Activated T-cell treated with anti-CD3 and anti-CD28 coated beads, Interleukin-2, amount 50 U/mL, for 1 hour (primary cell): Measurements from ENCODE around the gene FBRSL1.

ENCODE experiments used
- DNase-seq: peaks from one replicate; pipeline ENCODE4 v3.0.0-alpha.2; 2020

Gene FBRSL1

GRCh38 chr12:132545164-132545953 lies 55.4 kb downstream of the FBRSL1 start:
- no peak for DNase-seq

- no peak for DNase-seq
Measured at GRCh38 chr12:132545955-132546354, 56.0 kb downstream of the FBRSL1 start.

- DNase-seq: no peak
Measured at GRCh38 chr12:132546647-132547046, 56.7 kb downstream of the FBRSL1 start.

GRCh38 chr12:132547205-132547740 lies 57.3 kb downstream of the FBRSL1 start:
- DNase-seq: no peak

GRCh38 chr12:132548430-132549058 lies 58.6 kb downstream of the FBRSL1 start:
- DNase-seq: no peak

GRCh38 chr12:132549059-132549458 lies 59.1 kb downstream of the FBRSL1 start:
- DNase-seq: no peak

GRCh38 chr12:132550014-132550802 lies 60.3 kb downstream of the FBRSL1 start:
- no peak for DNase-seq

GRCh38 chr12:132550830-132551640 lies 61.1 kb downstream of the FBRSL1 start:
- DNase-seq: no peak

GRCh38 chr12:132551641-132552031 lies 61.7 kb downstream of the FBRSL1 start:
- DNase-seq: no peak

GRCh38 chr12:132554845-132555630 lies 65.1 kb downstream of the FBRSL1 start:
- DNase-seq: peak; percentile 46

GRCh38 chr12:132555686-132556085 lies 65.7 kb downstream of the FBRSL1 start:
- DNase-seq: no peak

- DNase-seq: no peak
Measured at GRCh38 chr12:132556216-132556615, 66.3 kb downstream of the FBRSL1 start.

GRCh38 chr12:132556801-132557200 lies 66.8 kb downstream of the FBRSL1 start:
- DNase-seq: no peak

GRCh38 chr12:132557291-132558015 lies 67.5 kb downstream of the FBRSL1 start:
- no peak for DNase-seq

GRCh38 chr12:132558042-132558856 lies 68.3 kb downstream of the FBRSL1 start:
- DNase-seq: no peak

- peak; percentile 38 for DNase-seq
Measured at GRCh38 chr12:132558861-132559623, 69.1 kb downstream of the FBRSL1 start.

- peak; percentile 53 for DNase-seq
Measured at GRCh38 chr12:132559652-132560363, 69.9 kb downstream of the FBRSL1 start.

GRCh38 chr12:132560364-132560613 lies 70.3 kb downstream of the FBRSL1 start:
- peak; percentile 52 for DNase-seq
